Measurements from ENCODE around the gene KCNMA1.

KCNMA1 gene

DNA sequence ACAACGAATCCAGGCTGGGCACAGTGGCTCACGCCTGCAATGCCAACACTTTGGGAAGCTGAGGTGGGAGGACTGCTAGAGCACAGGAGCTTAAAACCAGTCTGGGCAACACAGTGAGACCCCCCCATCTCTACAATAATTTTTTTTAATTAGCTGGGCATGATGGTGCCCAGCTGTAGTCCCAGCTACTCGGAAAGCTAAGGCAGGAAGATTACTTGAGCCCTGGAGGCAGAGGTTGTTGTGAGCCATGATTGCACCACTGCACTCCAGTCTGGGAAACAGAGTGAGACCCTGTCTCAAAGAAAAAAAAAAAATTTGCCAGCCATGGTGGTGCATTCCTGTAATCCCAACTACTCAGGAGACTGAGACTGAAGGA, 396.3 kb downstream of the KCNMA1 start:
- in situ Hi-C loops (cut with HindIII; ENCODE audit: low sequenced_read_pairs) = no loop called here

DNA sequence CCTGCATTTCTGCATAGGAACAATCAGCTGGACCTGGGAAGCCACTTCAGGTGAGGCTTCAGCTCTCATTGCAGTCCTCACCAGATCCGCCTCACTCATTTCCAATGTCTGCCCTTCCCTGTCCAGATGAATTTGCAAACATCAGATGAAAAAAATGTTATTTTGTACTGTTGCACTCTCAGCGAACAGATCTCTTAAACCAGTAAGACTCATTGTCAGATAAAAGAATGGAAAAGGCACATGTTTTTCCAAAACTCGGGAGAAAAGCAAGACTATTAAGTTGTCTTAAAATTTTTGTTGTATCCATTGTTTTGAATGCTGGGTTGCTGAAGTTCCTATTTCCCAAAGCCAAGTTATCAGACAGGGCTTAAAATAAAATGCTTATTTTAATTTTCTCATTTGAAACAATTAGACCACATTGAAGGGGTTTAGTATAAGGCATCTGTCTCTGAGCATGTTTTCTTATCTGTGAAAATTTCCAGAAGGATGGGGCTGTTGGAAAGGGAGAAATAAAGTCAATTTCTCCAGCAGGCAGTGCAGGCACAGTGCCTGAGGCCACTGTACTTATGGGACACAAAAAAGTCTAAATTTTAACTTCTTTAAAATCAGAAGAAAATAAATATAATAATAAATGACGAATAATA, 396.8 kb downstream of the KCNMA1 start:
- in situ Hi-C loops (cut with HindIII; ENCODE audit: low sequenced_read_pairs) = no loop called here

GRCh38 chr10:77240041-77240652, 397.5 kb downstream of the KCNMA1 start:
- in situ Hi-C loops (cut with HindIII; ENCODE audit: low sequenced_read_pairs) = no loop called here

GRCh38 chr10:77237120-77237519, 400.5 kb downstream of the KCNMA1 start:
- in situ Hi-C loops (cut with HindIII; ENCODE audit: low sequenced_read_pairs) = no loop called here

GRCh38 chr10:77236700-77237099, 400.9 kb downstream of the KCNMA1 start:
- in situ Hi-C loops (cut with HindIII; ENCODE audit: low sequenced_read_pairs) = no loop called here

- in situ Hi-C loops (cut with HindIII; ENCODE audit: low sequenced_read_pairs) = no loop called here
Observed at GRCh38 chr10:77236029-77236428, 401.6 kb downstream of the KCNMA1 start.

GRCh38 chr10:77234599-77234998, 403.0 kb downstream of the KCNMA1 start:
- in situ Hi-C loops (cut with HindIII; ENCODE audit: low sequenced_read_pairs) = no loop called here

- in situ Hi-C loops (cut with HindIII; ENCODE audit: low sequenced_read_pairs) = no loop called here
Observed at GRCh38 chr10:77233466-77233865, 404.1 kb downstream of the KCNMA1 start.

GRCh38 chr10:77231884-77232610, 405.6 kb downstream of the KCNMA1 start:
- in situ Hi-C loops (cut with HindIII; ENCODE audit: low sequenced_read_pairs) = no loop called here

GRCh38 chr10:77231375-77231774, 406.2 kb downstream of the KCNMA1 start:
- in situ Hi-C loops (cut with HindIII; ENCODE audit: low sequenced_read_pairs) = no loop called here

- in situ Hi-C loops (cut with HindIII; ENCODE audit: low sequenced_read_pairs) = no loop called here
Observed at GRCh38 chr10:77230194-77230593, 407.4 kb downstream of the KCNMA1 start.

DNA sequence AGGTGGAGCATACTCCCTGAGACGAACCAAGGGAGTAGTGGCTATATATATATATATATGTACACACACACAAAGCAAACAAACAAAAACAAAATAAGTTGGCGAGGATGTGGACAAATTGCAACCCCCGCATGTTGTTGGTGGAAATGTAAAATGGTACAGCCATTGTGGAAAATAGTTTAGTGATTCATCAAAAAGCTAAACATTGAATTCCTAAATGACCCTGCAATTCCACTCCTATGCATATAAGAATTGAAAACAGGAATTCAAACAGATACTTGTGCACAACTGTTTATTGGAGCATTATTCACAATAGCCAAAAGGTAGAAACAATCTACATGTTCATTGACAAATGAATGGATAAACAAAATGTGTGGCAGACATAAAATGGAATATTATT, 407.9 kb downstream of the KCNMA1 start:
- in situ Hi-C loops (cut with HindIII; ENCODE audit: low sequenced_read_pairs) = no loop called here

GRCh38 chr10:77228559-77228958, 409.0 kb downstream of the KCNMA1 start:
- in situ Hi-C loops (cut with HindIII; ENCODE audit: low sequenced_read_pairs) = no loop called here

GRCh38 chr10:77226853-77227565, 410.6 kb downstream of the KCNMA1 start:
- in situ Hi-C loops (cut with HindIII; ENCODE audit: low sequenced_read_pairs) = no loop called here

DNA sequence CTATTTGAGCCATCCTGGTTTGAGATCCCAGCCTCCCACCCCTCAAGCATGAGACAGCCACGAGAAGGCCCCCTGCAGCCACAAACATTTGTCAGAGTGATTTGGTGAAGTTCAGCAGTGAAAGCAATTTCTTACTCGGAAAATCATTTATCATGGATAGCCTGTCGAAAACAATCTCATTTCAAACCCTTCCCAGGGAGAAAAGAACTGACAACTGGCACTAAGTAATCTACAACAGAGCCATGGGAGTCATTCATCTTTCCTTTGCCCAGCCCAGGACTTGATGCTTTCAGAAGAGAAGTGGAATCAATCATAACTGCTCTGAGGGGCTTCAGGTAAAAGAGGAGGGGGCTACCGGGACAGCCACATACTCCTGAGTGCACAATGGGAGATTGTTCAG, 411.2 kb downstream of the KCNMA1 start:
- in situ Hi-C loops (cut with HindIII; ENCODE audit: low sequenced_read_pairs) = no loop called here

DNA sequence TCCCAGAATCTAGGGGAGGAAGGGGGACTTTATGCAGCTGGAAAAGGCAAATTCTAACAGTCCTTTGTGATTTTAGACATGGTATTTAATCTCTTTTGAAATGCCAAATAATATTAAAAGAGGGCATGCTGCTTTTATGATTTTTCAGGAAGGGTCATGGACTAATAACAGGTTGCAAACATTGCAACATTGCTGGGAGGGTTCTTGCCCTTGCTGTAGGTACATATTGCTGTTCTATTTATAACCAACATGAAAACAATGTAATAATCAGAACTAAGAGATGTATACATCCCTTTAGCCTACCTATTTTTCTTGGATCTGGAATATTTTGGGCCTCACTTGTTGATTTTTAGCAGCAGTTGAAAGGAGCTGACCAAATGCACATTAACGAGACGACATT, 411.6 kb downstream of the KCNMA1 start:
- in situ Hi-C loops (cut with HindIII; ENCODE audit: low sequenced_read_pairs) = no loop called here

GRCh38 chr10:77223526-77224460, 413.8 kb downstream of the KCNMA1 start:
- in situ Hi-C loops (cut with HindIII; ENCODE audit: low sequenced_read_pairs) = no loop called here

DNA sequence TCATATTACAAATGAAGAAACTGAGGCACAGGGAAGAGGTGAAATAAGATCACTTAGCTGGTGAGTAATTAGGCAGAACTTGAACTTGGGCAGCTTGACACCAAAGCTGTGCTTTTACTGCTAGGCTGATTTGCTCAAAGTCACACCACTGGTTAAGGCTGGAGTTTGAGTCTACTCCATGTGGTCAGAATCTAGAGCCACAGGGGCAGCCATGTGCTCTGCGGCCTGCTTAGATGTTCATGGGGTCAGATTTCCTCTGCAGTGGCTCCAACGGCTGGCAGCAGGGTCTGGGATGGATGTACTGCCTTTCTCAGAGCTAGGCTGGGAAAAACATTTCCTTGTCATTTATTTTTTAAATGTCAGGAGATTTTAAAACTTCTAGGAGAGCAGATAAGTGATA, 417.5 kb downstream of the KCNMA1 start:
- in situ Hi-C loops (cut with HindIII; ENCODE audit: low sequenced_read_pairs) = no loop called here

- in situ Hi-C loops (cut with HindIII; ENCODE audit: low sequenced_read_pairs) = no loop called here
Observed at GRCh38 chr10:77219046-77219445, 418.6 kb downstream of the KCNMA1 start.

GRCh38 chr10:77214799-77215198, 422.8 kb downstream of the KCNMA1 start:
- in situ Hi-C loops (cut with HindIII; ENCODE audit: low sequenced_read_pairs) = no loop called here

DNA sequence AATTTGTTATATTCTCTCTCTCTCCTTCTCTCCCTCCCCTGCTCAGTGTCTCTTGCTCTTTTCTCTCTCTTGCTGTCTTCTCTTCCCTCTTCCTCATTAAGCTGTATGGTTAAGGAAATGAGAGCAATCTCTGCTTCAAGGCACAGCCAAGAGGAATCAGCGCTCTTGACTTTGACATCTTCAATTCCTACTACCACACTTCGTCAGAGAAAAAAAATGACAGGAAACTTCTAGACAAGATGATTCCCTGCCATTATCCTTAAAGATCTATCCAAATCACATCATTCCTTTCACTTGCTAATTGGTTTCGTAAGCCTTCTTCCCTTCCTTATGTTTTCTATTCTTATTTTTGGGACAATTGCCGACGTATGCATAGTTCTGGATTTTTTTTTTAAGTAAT, 425.0 kb downstream of the KCNMA1 start:
- in situ Hi-C loops (cut with HindIII; ENCODE audit: low sequenced_read_pairs) = no loop called here
